Liver (tissue), 9 donors: ENCODE results near the gene PAQR7. TPM values are rescaled to one million over a fixed set of nuclear protein-coding genes. Genes with fewer than 3 reads are reported as not detected.

Experiments
- DNase-seq: peaks from one replicate; pipeline ENCODE4 v3.0.0-alpha.2; 2017; ENCODE audit warnings: low spot score
- H3K27ac ChIP-seq, 2 donors: one replicate each; pipeline ENCODE4 v1.7.0; 2013; ENCODE audit warnings: inconsistent platforms in 2 of 2, low read length in 2 of 2, control low read depth in 1 of 2, low read depth in 1 of 2, mild to moderate bottlenecking in 1 of 2
- H3K27me3 ChIP-seq, 4 donors: one replicate each; pipeline versions ENCODE4 v1.6.1 to v1.7.0; 2013; ENCODE audit warnings: low read length in 3 of 4, inconsistent platforms in 1 of 4, mild to moderate bottlenecking in 1 of 4, moderate library complexity in 1 of 4; ENCODE audit not compliant: control insufficient read depth in 4 of 4, insufficient read depth in 4 of 4
- H3K36me3 ChIP-seq, 4 donors: one replicate each; pipeline versions ENCODE4 v1.6.1 to v1.7.0; 2013; ENCODE audit warnings: low read length in 3 of 4, mild to moderate bottlenecking in 3 of 4, low read depth in 1 of 4, moderate library complexity in 1 of 4; ENCODE audit not compliant: control insufficient read depth in 4 of 4, insufficient read depth in 3 of 4
- H3K4me1 ChIP-seq, 4 donors: one replicate each; pipeline versions ENCODE4 v1.6.1 to v1.7.0; 2013; ENCODE audit warnings: low read length in 3 of 4, mild to moderate bottlenecking in 3 of 4, moderate library complexity in 1 of 4; ENCODE audit not compliant: control insufficient read depth in 4 of 4, insufficient read depth in 4 of 4
- H3K4me3 ChIP-seq, 3 donors: one replicate each; pipeline versions ENCODE4 v1.6.1 to v1.7.0; 2013; ENCODE audit warnings: low read length in 3 of 3, control low read depth in 1 of 3, low read depth in 1 of 3, mild to moderate bottlenecking in 1 of 3
- H3K9ac ChIP-seq, 2 donors: one replicate each; pipeline ENCODE4 v1.7.0; 2013; ENCODE audit warnings: low read length in 2 of 2, mild to moderate bottlenecking in 2 of 2, moderate library complexity in 2 of 2, control low read depth in 1 of 2, low read depth in 1 of 2
- H3K9me3 ChIP-seq, 4 donors: one replicate each; pipeline versions ENCODE4 v1.6.1 to v1.7.0; 2013; ENCODE audit warnings: low read length in 3 of 4; ENCODE audit not compliant: control insufficient read depth in 4 of 4
- CTCF ChIP-seq: fragments of 150-350 bp; IDR thresholded peaks from 2 replicates; pipeline ENCODE4 v1.5.1; 2017; ENCODE audit warnings: improper control_type of control experiment, low read depth, low read length; ENCODE audit not compliant: missing input control
- EGR1 ChIP-seq, 2 donors: IDR thresholded peaks; 2 replicates each; pipeline ENCODE4 v1.6.1; 2016 to 2018; ENCODE audit warnings: antibody characterized with exemption in 2 of 2, low read depth in 2 of 2
- FOXA1 ChIP-seq: IDR thresholded peaks from 2 replicates; pipeline ENCODE4 v1.6.1; 2016; ENCODE audit warnings: antibody characterized with exemption
- FOXA2 ChIP-seq: IDR thresholded peaks from 2 replicates; pipeline ENCODE4 v1.6.1; 2016; ENCODE audit warnings: antibody characterized with exemption
- GABPA ChIP-seq, 2 donors: IDR thresholded peaks in 1 of 2; conservative IDR thresholded peaks in 1 of 2; 2 replicates each; pipeline ENCODE4 v1.6.1; 2016; ENCODE audit warnings: antibody characterized with exemption in 2 of 2, mild to moderate bottlenecking in 1 of 2, moderate library complexity in 1 of 2
- HNF4A ChIP-seq, 2 donors: conservative IDR thresholded peaks; 2 replicates each; pipeline ENCODE4 v1.6.1; 2016; ENCODE audit warnings: antibody characterized with exemption in 2 of 2, mild to moderate bottlenecking in 2 of 2
- HNF4G ChIP-seq: IDR thresholded peaks from 2 replicates; pipeline ENCODE4 v1.6.1; 2016; ENCODE audit warnings: antibody characterized with exemption
- JUND ChIP-seq, 2 donors: IDR thresholded peaks; 2 replicates each; pipeline ENCODE4 v1.6.1; 2016; ENCODE audit warnings: antibody characterized with exemption in 2 of 2
- NR2F2 ChIP-seq: IDR thresholded peaks from 2 replicates; pipeline ENCODE4 v1.6.1; 2016; ENCODE audit warnings: antibody characterized with exemption
- RAD21 ChIP-seq, 2 donors: IDR thresholded peaks; 2 replicates each; pipeline ENCODE4 v1.6.1; 2016; ENCODE audit warnings: antibody characterized with exemption in 2 of 2, mild to moderate bottlenecking in 2 of 2
- RXRA ChIP-seq, 2 donors: IDR thresholded peaks; 2 replicates each; pipeline ENCODE4 v1.6.1; 2017 to 2018; ENCODE audit warnings: antibody characterized with exemption in 2 of 2, mild to moderate bottlenecking in 1 of 2
- SP1 ChIP-seq: IDR thresholded peaks from 2 replicates; pipeline ENCODE4 v1.6.1; 2018; ENCODE audit warnings: antibody characterized with exemption, mild to moderate bottlenecking
- TAF1 ChIP-seq: conservative IDR thresholded peaks from 2 replicates; pipeline ENCODE4 v1.6.1; 2016; ENCODE audit warnings: antibody characterized with exemption, mild to moderate bottlenecking
- YY1 ChIP-seq: IDR thresholded peaks from 2 replicates; pipeline ENCODE4 v1.6.1; 2016; ENCODE audit warnings: antibody characterized with exemption, mild to moderate bottlenecking
- ZBTB33 ChIP-seq: IDR thresholded peaks from 2 replicates; pipeline ENCODE4 v1.6.1; 2016; ENCODE audit warnings: antibody characterized with exemption
- WGBS: extraction: QIAGEN DNeasy Blood & Tissue Kit; methylation state at CpG from one replicate; pipeline ENCODE4 v1.1.7; 2013; 5-methylcytosine and 5-hydroxymethylcytosine counted together
- polyA plus RNA-seq, 2 donors: library from polyadenylated mRNA; stranded (reverse) in 1 of 2; unstranded in 1 of 2; fragments of 200-250 nt in 1 of 2; fragments of >200 nt in 1 of 2; fragmentation: Nextera tagmentation in 1 of 2; extraction: Ambion mirVana in 1 of 2; gene quantifications; one replicate each; pipeline versions ENCODE4 v1.2.1 to v1.2.3, GENCODE V29; 2013 to 2015
- total RNA-seq, 2 donors: library from RNA; depleted of rRNA; stranded (reverse); fragments of >200 nt; gene quantifications; one replicate each; pipeline ENCODE4 v1.2.3, GENCODE V29; 2014
- TF ChIP-seq, protein P1 (sequence below): IDR thresholded peaks from 2 replicates; pipeline ENCODE4 v1.6.1; 2016; ENCODE audit warnings: antibody characterized with exemption
- TF ChIP-seq, protein P2 (sequence below): IDR thresholded peaks from 2 replicates; pipeline ENCODE4 v1.6.1; 2016; ENCODE audit warnings: antibody characterized with exemption
- TF ChIP-seq, protein P3 (sequence below): IDR thresholded peaks from 2 replicates; pipeline ENCODE4 v1.6.1; 2016; ENCODE audit warnings: antibody characterized with exemption, mild to moderate bottlenecking
- donor health status: healthy.
- donor health status: healthy.
- donor health status: healthy.
- donor health status: healthy.
- donor health status: healthy.

PAQR7 gene
- total and polyA plus RNA-seq, 4 donors, result 1.5 to 9.0 (median 1.8) TPM

DNA sequence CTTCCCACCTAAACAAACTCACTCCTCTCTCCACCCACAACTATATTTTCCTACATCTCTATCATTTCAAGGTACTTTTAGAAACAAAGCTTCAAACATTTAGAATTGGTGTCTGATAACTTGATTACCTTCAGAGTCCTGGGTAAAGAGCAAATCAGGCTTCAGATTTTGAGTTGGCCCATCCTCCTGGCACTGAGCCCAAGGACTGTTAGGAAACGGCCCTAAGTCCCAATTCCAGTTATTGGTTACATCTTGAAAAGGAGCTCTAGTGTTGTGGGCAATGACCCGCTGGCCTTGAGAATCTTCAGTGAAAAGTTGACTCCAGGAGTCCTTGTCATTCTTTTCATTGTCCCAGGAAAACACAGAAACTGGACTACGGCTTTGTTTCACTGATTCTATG is 40.6 kb downstream of the PAQR7 start:
- TF ChIP-seq, protein P1, sequence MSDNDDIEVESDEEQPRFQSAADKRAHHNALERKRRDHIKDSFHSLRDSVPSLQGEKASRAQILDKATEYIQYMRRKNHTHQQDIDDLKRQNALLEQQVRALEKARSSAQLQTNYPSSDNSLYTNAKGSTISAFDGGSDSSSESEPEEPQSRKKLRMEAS, result no peak
- TF ChIP-seq SP1, result no peak
- TF ChIP-seq, protein P2, sequence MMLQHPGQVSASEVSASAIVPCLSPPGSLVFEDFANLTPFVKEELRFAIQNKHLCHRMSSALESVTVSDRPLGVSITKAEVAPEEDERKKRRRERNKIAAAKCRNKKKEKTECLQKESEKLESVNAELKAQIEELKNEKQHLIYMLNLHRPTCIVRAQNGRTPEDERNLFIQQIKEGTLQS, result no peak
- no peak for TF ChIP-seq HNF4A (conservative IDR thresholded peaks at IDR 0.05)
- TF ChIP-seq NR2F2, result no peak
- TF ChIP-seq RXRA (IDR thresholded peaks at IDR 0.05), result no peak
- TF ChIP-seq TAF1, result no peak
- TF ChIP-seq CTCF, result no peak
- no peak for TF ChIP-seq HNF4G
- no peak for TF ChIP-seq FOXA1
- TF ChIP-seq YY1, result no peak
- TF ChIP-seq, protein P3, sequence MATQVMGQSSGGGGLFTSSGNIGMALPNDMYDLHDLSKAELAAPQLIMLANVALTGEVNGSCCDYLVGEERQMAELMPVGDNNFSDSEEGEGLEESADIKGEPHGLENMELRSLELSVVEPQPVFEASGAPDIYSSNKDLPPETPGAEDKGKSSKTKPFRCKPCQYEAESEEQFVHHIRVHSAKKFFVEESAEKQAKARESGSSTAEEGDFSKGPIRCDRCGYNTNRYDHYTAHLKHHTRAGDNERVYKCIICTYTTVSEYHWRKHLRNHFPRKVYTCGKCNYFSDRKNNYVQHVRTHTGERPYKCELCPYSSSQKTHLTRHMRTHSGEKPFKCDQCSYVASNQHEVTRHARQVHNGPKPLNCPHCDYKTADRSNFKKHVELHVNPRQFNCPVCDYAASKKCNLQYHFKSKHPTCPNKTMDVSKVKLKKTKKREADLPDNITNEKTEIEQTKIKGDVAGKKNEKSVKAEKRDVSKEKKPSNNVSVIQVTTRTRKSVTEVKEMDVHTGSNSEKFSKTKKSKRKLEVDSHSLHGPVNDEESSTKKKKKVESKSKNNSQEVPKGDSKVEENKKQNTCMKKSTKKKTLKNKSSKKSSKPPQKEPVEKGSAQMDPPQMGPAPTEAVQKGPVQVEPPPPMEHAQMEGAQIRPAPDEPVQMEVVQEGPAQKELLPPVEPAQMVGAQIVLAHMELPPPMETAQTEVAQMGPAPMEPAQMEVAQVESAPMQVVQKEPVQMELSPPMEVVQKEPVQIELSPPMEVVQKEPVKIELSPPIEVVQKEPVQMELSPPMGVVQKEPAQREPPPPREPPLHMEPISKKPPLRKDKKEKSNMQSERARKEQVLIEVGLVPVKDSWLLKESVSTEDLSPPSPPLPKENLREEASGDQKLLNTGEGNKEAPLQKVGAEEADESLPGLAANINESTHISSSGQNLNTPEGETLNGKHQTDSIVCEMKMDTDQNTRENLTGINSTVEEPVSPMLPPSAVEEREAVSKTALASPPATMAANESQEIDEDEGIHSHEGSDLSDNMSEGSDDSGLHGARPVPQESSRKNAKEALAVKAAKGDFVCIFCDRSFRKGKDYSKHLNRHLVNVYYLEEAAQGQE, result no peak
- TF ChIP-seq FOXA2, result no peak
- no peak for TF ChIP-seq RAD21 (IDR thresholded peaks at IDR 0.05)
- no peak for TF ChIP-seq GABPA (IDR thresholded peaks at IDR 0.05 in 1 of 2, conservative IDR thresholded peaks at IDR 0.05 in 1 of 2)
- no peak for TF ChIP-seq JUND (IDR thresholded peaks at IDR 0.05)
- TF ChIP-seq EGR1 (IDR thresholded peaks at IDR 0.05; ENCODE audit: low read depth in 2 of 2), result no peak
- TF ChIP-seq ZBTB33, result no peak
- Histone ChIP-seq H3K9ac (no peak overlapping the region), H3K4me1 (no peaks in the 10 kb centered on the region), H3K9me3 (no peaks in the 10 kb centered on the region), H3K4me3 (no peak overlapping the region), H3K27me3 (no peaks in the 10 kb centered on the region), H3K36me3 (peaks cover 11 to 40% (median 38%) of the 10 kb centered on the region in 4 donors), H3K27ac (no peak overlapping the region)
- no peak for DNase-seq
- WGBS, result 67% methylated on average over 3 of the region's 3 CpGs
